Astrocyte of the spinal cord (primary cell): ENCODE data around the gene CCNI2.
A peak's percentile ranks its signal among the peaks of the same experiment; 100 is the strongest.

ENCODE experiments used
- DNase-seq: peaks from one replicate; pipeline ENCODE4 v3.0.0; 2011; ENCODE audit warnings: low read depth, low spot score
- H3K4me3 ChIP-seq: 2 replicates; pipeline ENCODE4 v1.5.1; 2011; ENCODE audit warnings: low read depth, mild to moderate bottlenecking, low read length, moderate library complexity
- CTCF ChIP-seq: IDR thresholded peaks from 2 replicates; pipeline ENCODE4 v1.5.1; 2012; ENCODE audit warnings: low read depth, mild to moderate bottlenecking, low read length, inconsistent platforms
- in situ Hi-C: cut with HindIII; loops from 2 replicates; pipeline ENCODE4 v1.10.0; 2017; ENCODE audit warnings: low sequenced_read_pairs

Gene CCNI2

GRCh38 chr5:132778856-132779255 is 31.6 kb downstream of the CCNI2 start:
- DNase-seq, result no peak
- in situ Hi-C loops, result no loop called here
- no peak for TF ChIP-seq CTCF
- no peak overlapping the region for H3K4me3 ChIP-seq

- no peak for TF ChIP-seq CTCF
- no peak overlapping the region for H3K4me3 ChIP-seq
Observed at GRCh38 chr5:132779961-132780360, 32.7 kb downstream of the CCNI2 start.

GRCh38 chr5:132780577-132780976 is 33.4 kb downstream of the CCNI2 start:
- no peak for DNase-seq
- no peak overlapping the region for H3K4me3 ChIP-seq
- in situ Hi-C loops, result no loop called here

More at GRCh38 chr5:132779961-132780360, 32.7 kb downstream of the CCNI2 start:
- DNase-seq, result no peak
- in situ Hi-C loops, result no loop called here

GRCh38 chr5:132781029-132781428 is 33.8 kb downstream of the CCNI2 start:
- in situ Hi-C loops, result no loop called here
- TF ChIP-seq CTCF, result no peak

More at GRCh38 chr5:132780577-132780976, 33.4 kb downstream of the CCNI2 start:
- no peak for TF ChIP-seq CTCF

GRCh38 chr5:132782101-132782500 is 34.9 kb downstream of the CCNI2 start:
- no peak overlapping the region for H3K4me3 ChIP-seq
- in situ Hi-C loops, result no loop called here
- DNase-seq, result peak; percentile 52
- no peak for TF ChIP-seq CTCF

More at GRCh38 chr5:132781029-132781428, 33.8 kb downstream of the CCNI2 start:
- no peak overlapping the region for H3K4me3 ChIP-seq
- DNase-seq, result no peak

GRCh38 chr5:132785365-132785764 is 38.1 kb downstream of the CCNI2 start:
- no peak for TF ChIP-seq CTCF
- in situ Hi-C loops, result no loop called here
- no peak overlapping the region for H3K4me3 ChIP-seq
- peak; percentile 33 for DNase-seq

GRCh38 chr5:132785864-132786263 is 38.6 kb downstream of the CCNI2 start:
- in situ Hi-C loops, result no loop called here
- no peak overlapping the region for H3K4me3 ChIP-seq
- TF ChIP-seq CTCF, result no peak
- DNase-seq, result no peak
